Measurements from ENCODE around the gene USP36. TPM values are rescaled to one million over a fixed set of nuclear protein-coding genes. Genes with fewer than 3 reads are reported as not detected.

Gene USP36
- total RNA-seq, 6 experiments from 2014 or later = 12.7 to 27.8 (median 18.7) TPM

DNA sequence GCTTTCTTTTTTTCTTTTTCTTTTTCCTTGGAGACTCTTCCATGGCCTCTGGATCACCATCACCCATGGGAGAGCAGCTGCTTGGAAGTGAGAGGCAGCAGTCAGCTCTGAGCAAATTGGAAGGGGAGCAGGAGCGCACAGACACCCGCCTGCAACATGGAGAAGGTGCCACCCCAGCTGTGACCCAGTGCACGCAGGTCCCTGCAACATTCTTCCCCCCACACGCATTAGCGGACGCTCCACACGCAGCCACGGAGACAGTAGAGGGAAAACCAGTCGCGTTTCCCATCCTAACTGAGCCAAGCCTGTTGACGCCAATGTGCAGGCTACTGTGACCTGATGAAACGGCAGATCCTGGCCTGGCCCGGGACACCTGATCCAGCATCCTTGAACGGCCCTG, 38.2 kb downstream of the USP36 start:
- TF ChIP-seq, protein P1, sequence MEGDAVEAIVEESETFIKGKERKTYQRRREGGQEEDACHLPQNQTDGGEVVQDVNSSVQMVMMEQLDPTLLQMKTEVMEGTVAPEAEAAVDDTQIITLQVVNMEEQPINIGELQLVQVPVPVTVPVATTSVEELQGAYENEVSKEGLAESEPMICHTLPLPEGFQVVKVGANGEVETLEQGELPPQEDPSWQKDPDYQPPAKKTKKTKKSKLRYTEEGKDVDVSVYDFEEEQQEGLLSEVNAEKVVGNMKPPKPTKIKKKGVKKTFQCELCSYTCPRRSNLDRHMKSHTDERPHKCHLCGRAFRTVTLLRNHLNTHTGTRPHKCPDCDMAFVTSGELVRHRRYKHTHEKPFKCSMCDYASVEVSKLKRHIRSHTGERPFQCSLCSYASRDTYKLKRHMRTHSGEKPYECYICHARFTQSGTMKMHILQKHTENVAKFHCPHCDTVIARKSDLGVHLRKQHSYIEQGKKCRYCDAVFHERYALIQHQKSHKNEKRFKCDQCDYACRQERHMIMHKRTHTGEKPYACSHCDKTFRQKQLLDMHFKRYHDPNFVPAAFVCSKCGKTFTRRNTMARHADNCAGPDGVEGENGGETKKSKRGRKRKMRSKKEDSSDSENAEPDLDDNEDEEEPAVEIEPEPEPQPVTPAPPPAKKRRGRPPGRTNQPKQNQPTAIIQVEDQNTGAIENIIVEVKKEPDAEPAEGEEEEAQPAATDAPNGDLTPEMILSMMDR (IDR thresholded peaks at IDR 0.05) = no peak
- no peak for TF ChIP-seq POLR2A (IDR thresholded peaks at IDR 0.05)
- H3K36me3 ChIP-seq = peaks cover 5 to 59% (median 29%) of the 10 kb centered on the region in 4 donors
- H3K27me3 ChIP-seq = no peaks in the 10 kb centered on the region
- H3K9me3 ChIP-seq = no peaks in the 10 kb centered on the region
- no peaks in the 10 kb centered on the region for H3K4me1 ChIP-seq
- ATAC-seq (no peak), DNase-seq (no peak)
- no peak overlapping the region for H3K4me3 ChIP-seq
- intact Hi-C loops (cut with DNase I) = loop anchor here in 1 of 2 donors (10.0 kb wide), 1 partner anchor 308 kb away; no protein-coding TSS in a partner anchor
- no peak overlapping the region for H3K27ac ChIP-seq
- 96% methylated on average over 7 of the region's 14 CpGs for WGBS (ENCODE audit: insufficient coverage, low coverage, low lambda C conversion rate, missing lambda C conversion rate)

GRCh38 chr17:78802008-78802407, 38.6 kb downstream of the USP36 start:
- WGBS (ENCODE audit: insufficient coverage, low coverage, low lambda C conversion rate, missing lambda C conversion rate) = 90% methylated on average over 24 of the region's 30 CpGs
- no peak for DNase-seq
- intact Hi-C loops (cut with DNase I) = loop anchor here in 1 of 2 donors (10.0 kb wide), 1 partner anchor 307 kb away; no protein-coding TSS in a partner anchor
- Histone ChIP-seq H3K27ac (no peak overlapping the region), H3K4me3 (no peak overlapping the region), H3K36me3 (peaks cover 9 to 58% (median 29%) of the 10 kb centered on the region in 4 donors), H3K9me3 (no peaks in the 10 kb centered on the region), H3K27me3 (no peaks in the 10 kb centered on the region), H3K4me1 (no peaks in the 10 kb centered on the region)
- no peak for ATAC-seq
- TF ChIP-seq, protein P1 (IDR thresholded peaks at IDR 0.05) = no peak
- TF ChIP-seq POLR2A (IDR thresholded peaks at IDR 0.05) = no peak

DNA sequence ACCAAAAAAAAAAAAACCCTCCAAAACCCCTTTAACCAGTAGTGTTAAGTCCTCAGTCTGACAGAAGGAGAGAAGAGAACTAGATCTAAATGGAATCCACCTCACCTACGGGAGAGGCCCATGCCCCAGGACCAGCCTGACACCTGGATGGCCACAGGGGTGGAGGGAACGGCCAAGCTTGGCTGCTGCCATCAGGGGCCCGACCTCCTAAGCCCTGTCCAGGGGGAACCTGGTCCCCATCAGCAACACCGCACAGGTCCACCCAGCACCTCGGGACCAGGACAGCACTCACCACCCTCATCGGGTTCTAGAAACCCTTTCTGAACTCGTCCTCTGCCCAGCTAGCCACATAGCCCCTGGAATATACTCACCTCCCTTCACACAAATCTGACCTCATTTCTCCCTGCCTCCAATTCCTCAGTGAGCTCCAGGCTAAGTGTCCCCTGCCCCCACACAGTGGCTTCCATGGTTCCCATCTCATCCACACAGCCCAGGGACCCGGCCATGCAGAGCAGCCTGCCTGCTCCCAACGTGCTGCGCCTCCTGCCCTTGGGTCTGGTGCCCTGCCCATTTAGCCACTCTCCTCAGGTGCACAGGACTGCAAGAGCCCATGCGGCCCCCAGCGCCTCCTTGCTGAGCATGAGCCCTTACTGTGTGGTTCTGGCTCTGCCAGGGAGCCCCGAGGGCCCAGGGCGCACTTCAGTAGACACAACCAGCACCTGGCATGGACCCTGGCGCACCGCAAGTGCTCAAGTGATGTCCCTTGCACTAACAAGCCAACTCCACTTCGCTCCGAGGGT, 40.3 kb downstream of the USP36 start:
- H3K4me1 ChIP-seq = no peaks in the 10 kb centered on the region

DNA sequence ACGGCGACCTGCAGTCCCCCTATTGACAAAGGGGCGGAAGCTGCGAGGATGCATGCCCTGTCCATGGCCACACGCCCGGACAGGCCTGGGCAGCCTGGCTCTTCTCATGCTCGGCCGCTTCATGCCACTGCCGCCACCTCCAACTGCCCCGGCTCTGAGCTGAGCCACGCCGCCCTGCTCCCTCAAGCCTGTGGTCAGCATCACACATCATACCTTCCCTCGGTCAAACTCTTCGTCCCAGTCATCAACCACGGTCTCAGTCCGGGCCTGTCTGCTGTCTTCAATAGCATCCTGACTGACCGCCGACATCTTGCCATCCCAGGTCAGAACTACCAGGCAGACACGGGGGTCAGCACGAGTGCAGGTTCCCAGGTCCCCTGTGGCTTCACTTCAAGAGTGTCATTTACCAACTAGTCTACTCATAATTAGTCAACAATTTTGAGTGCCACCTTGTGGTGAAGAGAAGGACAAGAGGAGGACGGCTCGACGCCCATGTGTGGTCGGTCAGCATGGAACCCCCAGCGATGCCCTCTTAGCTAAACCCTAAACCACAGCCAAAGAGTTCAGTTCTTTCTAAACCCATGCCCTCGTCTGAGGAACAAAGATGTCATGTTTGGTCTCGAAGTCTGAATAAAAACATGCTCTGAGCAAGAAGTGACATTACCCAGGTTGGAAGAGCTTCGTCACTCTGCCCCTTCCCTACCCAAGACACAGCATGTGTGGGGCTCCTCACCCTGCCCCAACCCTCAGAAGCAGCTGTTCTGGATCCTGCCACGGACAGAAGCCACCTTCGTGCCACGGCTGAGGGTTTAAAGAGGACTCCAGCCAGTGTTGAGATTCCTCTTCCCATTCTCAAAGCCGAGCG, 41.7 kb downstream of the USP36 start:
- H3K27me3 ChIP-seq = no peaks in the 10 kb centered on the region
- no peaks in the 10 kb centered on the region for H3K4me1 ChIP-seq
- DNase-seq = no peak
- H3K27ac ChIP-seq = no peak overlapping the region
- intact Hi-C loops (cut with DNase I) = no loop called here
- no peak overlapping the region for H3K4me3 ChIP-seq
- peak; percentile 48 to 74 (median 56) for ATAC-seq
- H3K36me3 ChIP-seq = peaks cover 10 to 58% (median 19%) of the 10 kb centered on the region in 4 donors
- TF ChIP-seq POLR2A (IDR thresholded peaks at IDR 0.05) = no peak
- TF ChIP-seq, protein P1 (IDR thresholded peaks at IDR 0.05) = peak; percentile 20 to 50 (median 48)
- WGBS (ENCODE audit: insufficient coverage, low coverage, low lambda C conversion rate, missing lambda C conversion rate) = 47% methylated on average over 12 of the region's 33 CpGs
- no peaks in the 10 kb centered on the region for H3K9me3 ChIP-seq

More for the DNA sequence above, 40.3 kb downstream of the USP36 start:
- 94% methylated on average over 7 of the region's 18 CpGs for WGBS (ENCODE audit: insufficient coverage, low coverage, low lambda C conversion rate, missing lambda C conversion rate)
- DNase-seq (no peak), ATAC-seq (no peak)
- no peak overlapping the region for H3K27ac ChIP-seq
- H3K9me3 ChIP-seq = no peaks in the 10 kb centered on the region
- H3K27me3 ChIP-seq = no peaks in the 10 kb centered on the region
- H3K36me3 ChIP-seq = peaks cover 10 to 59% (median 21%) of the 10 kb centered on the region in 4 donors
- no peak for TF ChIP-seq POLR2A (IDR thresholded peaks at IDR 0.05)
- TF ChIP-seq, protein P1 (IDR thresholded peaks at IDR 0.05) = no peak
- intact Hi-C loops (cut with DNase I) = loop anchor here in 1 of 2 donors (10.0 kb wide), 1 partner anchor 306 kb away; no protein-coding TSS in a partner anchor
- H3K4me3 ChIP-seq = no peak overlapping the region

Measured in right lobe of liver (tissue), 6 donors.